Gastroesophageal sphincter (tissue), 4 donors: ENCODE measurements around the gene LDB1. TPM values are rescaled to one million over a fixed set of nuclear protein-coding genes. Genes with fewer than 3 reads are reported as not detected.

Source experiments
- ATAC-seq: fragments of 150-250 bp; one replicate; pipeline ENCODE4 v1.9.1; 2016; ENCODE audit warnings: mild to moderate bottlenecking, moderate library complexity
- H3K27ac ChIP-seq, 4 donors: fragments of 200-600 bp; sonication (generic) in 3 of 4; 1 replicate in 3 of 4; 2 replicates in 1 of 4; pipeline ENCODE4 v1.5.1; 2016 to 2019
- H3K27me3 ChIP-seq: fragments of 200-600 bp; sonication (generic); one replicate; pipeline ENCODE4 v1.5.1; 2019
- H3K36me3 ChIP-seq, 2 donors: fragments of 200-600 bp; sonication (generic); one replicate each; pipeline ENCODE4 v1.5.1; 2019; ENCODE audit warnings: control low read depth in 1 of 2
- H3K4me1 ChIP-seq, 3 donors: fragments of 200-600 bp; sonication (generic); 1 replicate in 2 of 3; 2 replicates in 1 of 3; pipeline ENCODE4 v1.5.1; 2016 to 2019; ENCODE audit warnings: control low read depth in 2 of 3
- H3K4me3 ChIP-seq, 2 donors: fragments of 200-600 bp; sonication (generic); one replicate each; pipeline ENCODE4 v1.5.1; 2019; ENCODE audit warnings: mild to moderate bottlenecking in 1 of 2, moderate library complexity in 1 of 2
- H3K9me3 ChIP-seq, 3 donors: fragments of 200-600 bp; sonication (generic); one replicate each; pipeline ENCODE4 v1.5.1; 2017 to 2019; ENCODE audit warnings: control low read depth in 2 of 3
- CTCF ChIP-seq, 4 experiments: fragments of 200-600 bp in 2 of 4; fragments of 450-650 bp in 2 of 4; sonication (generic) in 1 of 4; IDR thresholded peaks; one replicate each; pipeline ENCODE4 v1.5.1; 2017 to 2019; ENCODE audit warnings: antibody characterized with exemption in 4 of 4, mild to moderate bottlenecking in 2 of 4, moderate library complexity in 2 of 4
- EP300 ChIP-seq: sonication (generic); formaldehyde crosslinking; IDR thresholded peaks from one replicate; pipeline ENCODE4 v1.6.1; 2017; ENCODE audit warnings: antibody characterized with exemption, mild to moderate bottlenecking
- POLR2A ChIP-seq, 2 donors: fragments of 450-650 bp; IDR thresholded peaks; one replicate each; pipeline ENCODE4 v1.6.1; 2017; ENCODE audit warnings: antibody characterized with exemption in 2 of 2, mild to moderate bottlenecking in 2 of 2, moderate library complexity in 1 of 2
- POLR2AphosphoS5 ChIP-seq: sonication (generic); formaldehyde crosslinking; IDR thresholded peaks from one replicate; pipeline ENCODE4 v1.6.1; 2017; ENCODE audit warnings: antibody characterized with exemption
- WGBS, 2 donors: methylation state at CpG; one replicate each; pipeline ENCODE4 v1.1.5; 2018; ENCODE audit warnings: low coverage in 1 of 2; 5-methylcytosine and 5-hydroxymethylcytosine counted together
- total RNA-seq, 4 donors: library from RNA; depleted of rRNA; stranded (reverse); fragments of >200 nt; gene quantifications; one replicate each; pipeline ENCODE4 v1.1.0, GENCODE V29; 2016

Gene LDB1
- total RNA-seq, 4 donors from 2014 or later: 43.7 to 92.0 (median 60.4) TPM

GRCh38 chr10:102067091-102067916 is 52.9 kb downstream of the LDB1 start:
- no peak for ATAC-seq
- Histone ChIP-seq H3K27me3 (no peaks in the 10 kb centered on the region), H3K27ac (peak overlapping the region in 1 of 4 donors; percentile 3), H3K9me3 (no peaks in the 10 kb centered on the region), H3K4me3 (peak overlapping the region in 1 of 2 donors; percentile 99), H3K36me3 (peaks cover 0 to 31% of the 10 kb centered on the region in 2 donors), H3K4me1 (peaks cover 4 to 51% (median 16%) of the 10 kb centered on the region in 3 donors)
- 67 to 76% methylated on average over 3 to 8 of the region's 18 CpGs for WGBS, 2 donors
- TF ChIP-seq POLR2A (IDR thresholded peaks at IDR 0.05) (no peak), CTCF (IDR thresholded peaks at IDR 0.05) (no peak), POLR2AphosphoS5 (no peak), EP300 (no peak)

GRCh38 chr10:102066399-102067088 is 53.6 kb downstream of the LDB1 start:
- Histone ChIP-seq H3K36me3 (peaks cover 0 to 31% of the 10 kb centered on the region in 2 donors), H3K27ac (peak overlapping the region in 3 of 4 donors; percentile 93 to 98 (median 93)), H3K4me1 (peaks cover 4 to 51% (median 16%) of the 10 kb centered on the region in 3 donors), H3K27me3 (no peaks in the 10 kb centered on the region), H3K9me3 (no peaks in the 10 kb centered on the region), H3K4me3 (peak overlapping the region; percentile 59 to 99)
- WGBS, 2 donors: 17% methylated on average over 1 of the region's 16 CpGs; no CpG with 5 or more reads in 1 of the 2 donors
- ATAC-seq: no peak
- TF ChIP-seq POLR2A (IDR thresholded peaks at IDR 0.05) (no peak), POLR2AphosphoS5 (no peak), EP300 (no peak), CTCF (IDR thresholded peaks at IDR 0.05) (no peak)

GRCh38 chr10:102065561-102066398 is 54.4 kb downstream of the LDB1 start:
- no peaks in the 10 kb centered on the region for H3K27me3 ChIP-seq
- TF ChIP-seq POLR2AphosphoS5: no peak
- no peak for TF ChIP-seq CTCF (IDR thresholded peaks at IDR 0.05)
- TF ChIP-seq POLR2A (IDR thresholded peaks at IDR 0.05): no peak
- TF ChIP-seq EP300: no peak
- peak overlapping the region; percentile 68 to 98 (median 93) for H3K27ac ChIP-seq
- H3K9me3 ChIP-seq: no peaks in the 10 kb centered on the region
- H3K36me3 ChIP-seq: peaks cover 0 to 31% of the 10 kb centered on the region in 2 donors
- peak overlapping the region; percentile 59 to 99 for H3K4me3 ChIP-seq
- no CpG with 5 or more reads among the region's 63 CpGs for WGBS, 2 donors
- peak; percentile 39 for ATAC-seq
- peaks cover 4 to 51% (median 16%) of the 10 kb centered on the region in 3 donors for H3K4me1 ChIP-seq

GRCh38 chr10:102064868-102065560 is 55.2 kb downstream of the LDB1 start, which contains the start of gene HPS6:
HPS6 (plus strand) TSS chr10:102065349; CDS start chr10:102065475, 126 bp downstream.
- Histone ChIP-seq H3K4me1 (peaks cover 4 to 51% (median 16%) of the 10 kb centered on the region in 3 donors), H3K27ac (peak within 1 kb of the TSS; percentile 68 to 98 (median 93)), H3K4me3 (peak within 1 kb of the TSS; percentile 59 to 99), H3K27me3 (no peaks in the 10 kb centered on the region), H3K36me3 (peaks cover 0 to 31% of the 10 kb centered on the region in 2 donors), H3K9me3 (no peaks in the 10 kb centered on the region)
- ATAC-seq: peak; percentile 99
- TF ChIP-seq EP300: no peak
- peak in 3 of 4 experiments; percentile 11 to 42 (median 19) for TF ChIP-seq CTCF (IDR thresholded peaks at IDR 0.05)
- TF ChIP-seq POLR2A (IDR thresholded peaks at IDR 0.05): peak; percentile 73 to 89
- peak; percentile 79 for TF ChIP-seq POLR2AphosphoS5
- whole genome bisulfite sequencing, 2 donors: 0 to 15% methylated on average over 1 to 5 of the region's 61 CpGs
